HT-29 (cell line): ENCODE data around the gene CACNA1A. TPM values are rescaled to one million over a fixed set of nuclear protein-coding genes. Genes with fewer than 3 reads are reported as not detected.
"Not testable (repeated sequence)": the region's sequence is repeated elsewhere in the genome, so short reads cannot be mapped to it uniquely, and the experiment has no call there.

ENCODE experiments used
- DNase-seq: peaks from one replicate; pipeline ENCODE4 v3.0.0-alpha.2; 2015; ENCODE audit warnings: low spot score
- total RNA-seq: library from RNA; depleted of rRNA; stranded (reverse); fragments of >200 nt; shearing (Covaris generic); gene quantifications from 2 replicates; pipeline ENCODE4 v1.2.3, GENCODE V29; 2014

CACNA1A gene
- total RNA-seq, 1 experiment from 2014 or later = 0.10 TPM

DNA sequence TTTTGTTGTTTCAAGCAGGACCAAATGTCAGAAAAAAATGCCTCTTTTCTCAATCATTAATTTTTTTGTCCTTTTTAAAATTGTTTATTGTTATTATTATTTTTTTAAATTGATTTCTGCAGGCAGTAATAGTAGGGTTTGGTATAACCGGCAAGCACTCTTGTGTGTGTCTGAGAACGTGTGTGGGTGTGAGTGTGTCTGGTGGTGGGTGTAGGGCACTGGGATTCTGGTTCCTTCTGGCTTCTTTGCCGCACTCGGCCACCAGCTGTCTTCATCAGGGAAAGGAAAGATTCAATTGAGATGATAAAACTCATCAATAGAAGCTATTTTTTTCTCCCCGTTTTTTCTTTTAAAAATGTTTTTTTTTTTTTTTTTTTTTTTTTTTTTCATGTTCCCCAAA is 299.7 kb downstream of the CACNA1A start:
- no peak for DNase-seq

DNA sequence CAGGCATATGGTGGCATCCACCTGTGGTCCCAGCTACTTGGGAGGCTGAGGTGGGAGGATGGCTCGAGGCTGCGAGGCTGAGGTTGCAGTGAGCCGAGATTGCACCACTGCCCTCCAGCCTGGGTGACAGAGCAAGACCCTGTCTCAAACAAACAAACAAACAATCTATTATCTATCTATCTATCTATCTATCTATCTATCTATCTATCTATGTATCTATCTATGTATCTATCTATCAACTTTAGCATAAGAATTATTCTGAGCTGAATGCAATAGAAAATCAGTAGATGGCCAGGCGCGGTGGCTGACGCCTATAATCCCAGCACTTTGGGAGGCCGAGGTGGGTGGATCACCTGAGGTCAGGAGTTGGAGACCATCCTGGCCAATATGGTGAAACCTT is 304.2 kb downstream of the CACNA1A start:
- not testable (repeated sequence) for DNase-seq

DNA sequence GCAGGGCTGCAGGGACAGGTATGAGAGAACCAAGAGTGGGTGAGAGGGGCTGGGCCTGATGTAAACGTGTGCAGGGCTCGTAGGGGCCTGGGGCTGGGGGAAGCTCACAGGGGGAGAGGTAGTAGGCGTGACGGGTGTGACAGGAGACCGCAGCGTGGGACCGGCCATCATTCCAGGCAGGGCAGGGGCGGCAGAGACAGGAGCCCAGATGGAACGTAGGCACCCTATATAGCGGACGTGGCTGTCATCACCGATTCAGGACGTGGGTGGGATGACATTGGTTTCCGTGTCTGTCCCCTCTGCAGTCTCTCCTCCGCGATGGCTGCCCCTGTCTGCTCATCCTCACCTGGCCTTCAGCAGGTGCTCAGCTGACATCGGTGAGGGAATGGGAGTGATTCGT is 307.6 kb downstream of the CACNA1A start:
- DNase-seq = no peak

DNA sequence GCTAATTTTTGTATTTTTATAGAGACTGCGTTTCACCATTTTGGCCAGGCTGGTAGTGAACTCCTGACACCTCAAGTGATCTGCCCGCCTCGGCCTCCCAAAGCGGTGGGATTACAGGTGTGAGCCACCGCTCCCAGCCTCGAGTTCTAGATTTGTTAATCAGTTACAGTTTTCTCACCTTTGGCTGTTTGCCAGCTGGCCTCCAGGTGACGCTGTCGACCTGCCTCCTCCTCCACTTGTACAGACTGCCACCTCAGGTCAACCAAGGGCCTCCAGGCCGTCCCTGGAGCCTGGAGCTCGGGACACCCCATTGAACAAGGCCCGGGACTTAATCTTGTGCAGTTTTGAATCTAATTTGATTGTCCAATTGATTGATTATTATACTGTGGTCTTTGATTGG is 310.6 kb downstream of the CACNA1A start:
- DNase-seq = peak; percentile 68

DNA sequence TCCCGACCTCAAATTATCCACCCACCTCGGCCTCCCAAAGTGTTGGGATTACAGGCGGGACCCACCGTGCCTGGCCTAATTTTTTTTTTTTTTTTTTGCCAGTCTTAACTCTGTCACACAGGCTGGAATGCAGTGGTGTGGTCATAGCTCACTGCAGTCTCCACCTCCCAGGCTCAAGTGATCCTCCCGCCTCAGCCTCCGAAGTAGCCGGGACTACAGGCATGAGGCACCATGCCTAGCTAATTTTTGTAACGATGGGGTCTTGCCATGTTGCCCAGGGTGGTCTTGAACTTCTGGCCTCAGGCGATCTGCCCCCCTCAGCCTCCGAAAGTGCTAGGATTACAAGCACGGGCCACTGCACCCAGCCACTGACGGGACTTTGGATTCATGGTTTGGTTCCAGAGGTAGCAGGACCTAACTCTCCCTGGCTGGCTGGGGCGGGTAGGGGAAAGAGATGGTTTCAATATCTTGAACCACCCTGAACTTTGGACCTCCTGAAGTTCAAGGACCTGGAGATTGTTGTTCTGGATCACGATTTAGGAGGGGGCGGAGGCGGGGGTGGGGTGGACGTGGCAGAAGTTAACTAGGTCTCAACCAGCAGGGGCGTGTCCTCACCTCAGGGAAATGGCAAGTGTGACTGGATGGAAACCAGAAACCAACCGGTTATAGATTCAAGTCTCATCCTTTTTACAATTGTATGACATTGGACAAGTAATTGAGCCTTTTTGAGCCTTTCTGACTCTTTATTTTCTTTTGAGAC is 315.3 kb downstream of the CACNA1A start:
- DNase-seq = peak; percentile 47

DNA sequence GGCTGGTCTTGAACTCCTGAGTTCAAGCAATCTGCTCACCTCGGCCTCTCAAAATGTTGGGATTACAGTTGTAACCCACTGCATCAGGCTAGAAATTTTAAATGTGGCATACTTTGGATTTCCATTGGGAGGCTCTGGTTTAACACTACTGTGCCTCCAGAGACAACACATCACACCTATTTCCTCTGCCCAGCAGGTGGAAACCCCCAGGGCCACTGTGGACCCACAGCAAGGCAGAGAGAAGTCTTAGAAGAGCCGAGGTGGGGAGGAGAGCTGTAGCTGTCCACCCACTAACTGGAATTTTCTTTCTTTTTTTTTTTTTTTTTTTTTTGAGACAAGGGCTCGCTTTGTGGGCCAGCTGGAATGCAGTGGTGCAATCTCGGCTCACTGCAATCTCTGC is 316.7 kb downstream of the CACNA1A start:
- no peak for DNase-seq

DNA sequence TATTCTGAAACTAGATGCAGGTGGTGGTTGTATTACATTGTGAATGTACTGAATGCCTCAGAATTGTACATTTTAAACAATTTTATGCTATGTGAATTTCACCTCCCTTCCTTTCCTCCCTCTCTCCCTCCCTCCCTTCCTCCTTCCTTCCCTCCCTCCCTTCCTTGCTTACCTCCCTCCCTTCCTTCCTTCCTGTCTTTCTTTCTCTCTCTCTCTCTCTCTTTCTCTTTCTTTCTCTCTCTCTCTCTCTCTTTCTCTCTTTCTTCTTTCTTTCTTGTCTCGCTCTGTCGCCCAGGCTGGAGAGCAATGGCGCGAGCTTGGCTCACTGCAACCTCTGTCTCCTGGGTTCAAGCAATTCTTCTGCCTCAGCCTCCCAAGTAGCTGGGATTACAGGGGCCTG is 318.9 kb downstream of the CACNA1A start:
- DNase-seq = no peak

DNA sequence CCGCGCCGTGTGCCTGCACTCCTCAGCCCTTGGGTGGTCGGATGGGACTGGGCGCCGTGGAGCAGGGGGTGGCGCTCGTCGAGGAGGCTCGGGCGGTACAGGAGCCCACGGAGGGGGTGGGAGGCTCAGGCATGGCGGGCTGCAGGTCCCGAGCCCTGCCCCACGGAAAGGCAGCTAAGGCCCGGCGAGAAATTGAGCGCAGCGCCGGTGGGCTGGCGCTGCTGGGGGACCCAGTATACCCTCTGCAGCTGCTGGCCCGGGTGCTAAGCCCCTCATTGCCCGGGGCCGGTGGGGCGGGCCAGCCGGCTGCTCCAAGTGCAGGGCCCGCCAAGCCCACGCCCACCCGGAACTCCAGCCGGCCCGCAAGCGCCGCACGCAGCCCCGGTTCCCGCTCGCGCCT is 319.6 kb downstream of the CACNA1A start:
- not testable (repeated sequence) for DNase-seq

DNA sequence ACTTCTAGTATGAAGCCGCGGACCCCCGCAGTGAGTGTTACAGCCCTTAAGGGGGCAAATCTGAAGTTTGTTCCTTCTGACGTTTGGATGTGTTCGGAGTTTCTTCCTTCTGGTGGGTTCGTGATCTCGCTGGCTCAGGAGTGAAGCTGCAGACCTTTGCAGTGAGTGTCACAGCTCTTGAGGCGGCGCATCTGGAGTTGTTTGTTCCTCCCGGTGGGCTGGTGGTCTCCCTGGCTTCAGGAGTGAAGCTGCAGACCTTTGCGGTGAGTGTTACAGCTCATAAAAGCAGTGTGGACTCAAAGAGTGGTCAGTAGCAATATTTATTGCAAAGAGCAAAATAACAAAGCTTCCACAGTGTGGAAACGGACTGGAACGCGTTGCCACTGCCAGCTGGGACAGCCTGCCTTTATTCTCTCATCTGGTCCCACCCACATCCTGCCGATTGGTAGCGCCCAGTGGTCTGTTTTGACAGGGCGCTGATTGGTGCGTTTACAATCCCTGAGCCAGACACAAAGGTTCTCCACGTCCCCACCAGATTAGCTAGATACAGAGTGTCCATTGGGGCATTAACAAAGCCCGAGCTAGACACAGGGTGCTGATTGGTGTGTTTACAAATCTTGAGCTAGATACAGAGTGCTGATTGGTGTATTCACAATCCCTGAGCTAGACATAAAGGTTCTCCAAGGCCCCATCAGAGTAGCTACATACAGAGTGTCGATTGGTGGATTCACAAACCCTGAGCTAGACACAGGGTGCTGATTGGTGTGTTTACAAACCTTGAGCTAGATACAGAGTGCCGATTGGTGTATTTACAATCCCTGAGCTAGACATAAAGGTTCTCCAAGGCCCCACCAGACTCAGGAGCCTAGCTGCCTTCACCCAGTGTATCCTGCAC is 320.3 kb downstream of the CACNA1A start:
- not testable (repeated sequence) for DNase-seq

DNA sequence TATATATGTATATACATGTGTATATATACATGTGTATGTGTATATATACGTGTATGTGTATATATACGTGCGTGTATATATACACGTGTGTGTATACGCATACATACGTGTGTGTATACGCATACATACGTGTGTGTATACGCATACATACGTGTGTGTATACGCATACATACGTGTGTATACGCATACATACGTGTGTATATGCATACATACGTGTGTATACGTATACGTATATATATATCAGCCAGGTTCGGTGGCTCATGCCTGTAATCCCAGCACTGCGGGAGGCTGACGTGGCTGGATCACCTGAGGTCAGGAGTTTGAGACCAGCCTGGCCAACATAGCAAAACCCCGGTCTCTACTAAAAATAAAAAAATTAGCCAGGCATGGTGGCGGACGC is 321.4 kb downstream of the CACNA1A start:
- not testable (repeated sequence) for DNase-seq

DNA sequence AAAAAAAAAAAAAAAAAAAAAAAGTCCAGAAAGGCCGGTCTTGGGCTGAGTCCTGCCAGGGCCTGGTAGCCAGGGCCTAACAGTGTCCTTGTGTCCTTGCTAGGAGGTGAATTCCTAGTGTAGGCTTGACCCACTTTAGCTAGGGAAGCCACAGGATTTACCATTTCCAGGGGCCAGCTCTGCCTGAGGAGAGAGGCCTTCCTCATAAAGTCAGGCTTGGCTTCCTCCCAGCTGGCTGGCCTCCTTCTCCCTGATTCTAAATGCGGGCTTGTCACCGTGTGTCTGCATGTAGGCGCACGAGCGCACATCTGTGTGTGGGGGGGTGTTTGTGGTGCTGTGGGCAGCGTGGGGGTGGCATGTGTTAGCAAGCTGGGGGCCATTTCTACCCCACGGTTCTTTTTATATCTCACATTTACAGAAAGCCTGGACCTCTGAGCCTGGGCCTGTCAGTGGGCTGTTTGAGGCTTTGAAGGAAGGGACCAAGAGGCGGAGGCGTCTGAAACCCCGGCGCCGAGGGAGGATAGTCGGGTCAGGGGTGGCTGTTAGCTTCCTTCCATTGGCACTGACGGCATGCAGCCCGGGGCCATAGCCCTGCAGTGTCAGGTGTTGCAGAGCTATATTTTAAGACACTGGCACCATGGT is 324.4 kb downstream of the CACNA1A start:
- DNase-seq = no peak

DNA sequence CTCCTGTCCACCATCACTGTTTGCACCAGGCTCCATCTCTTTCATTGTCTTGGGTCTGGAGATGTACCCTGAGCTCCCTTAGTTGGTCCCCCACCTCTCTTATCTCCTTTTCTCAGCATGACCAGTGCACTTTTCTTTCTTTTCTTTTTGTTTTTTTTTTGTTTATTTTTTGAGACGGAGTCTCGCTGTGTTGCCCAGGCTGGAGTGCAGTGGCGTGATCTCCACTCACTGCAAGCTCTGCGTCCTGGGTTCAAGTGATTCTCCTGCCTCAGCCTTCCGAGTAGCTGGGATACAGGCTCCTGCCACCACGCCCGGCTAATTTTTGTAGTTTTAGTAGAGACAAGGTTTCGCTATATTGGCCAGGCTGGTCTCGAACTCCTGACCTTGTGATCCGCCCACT is 328.0 kb downstream of the CACNA1A start:
- not testable (repeated sequence) for DNase-seq

DNA sequence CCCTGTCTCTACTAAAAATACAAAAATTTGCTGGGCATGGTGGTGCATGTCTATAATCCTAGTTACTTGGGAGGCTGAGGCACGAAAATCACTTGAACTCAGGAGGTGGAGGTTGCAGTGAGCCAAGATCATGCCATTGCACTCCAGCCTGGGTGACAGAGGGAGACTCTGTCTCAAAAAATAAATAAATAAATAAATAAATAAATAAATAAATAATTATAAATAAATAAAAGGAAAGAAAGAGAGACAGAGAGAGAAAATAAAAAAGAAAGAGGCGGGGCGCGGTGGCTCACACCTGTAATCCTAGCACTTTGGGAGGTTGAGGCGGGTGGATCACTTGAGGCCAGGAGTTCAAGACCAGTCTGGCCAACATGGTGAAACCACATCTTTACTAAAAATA is 328.7 kb downstream of the CACNA1A start:
- DNase-seq = not testable (repeated sequence)

DNA sequence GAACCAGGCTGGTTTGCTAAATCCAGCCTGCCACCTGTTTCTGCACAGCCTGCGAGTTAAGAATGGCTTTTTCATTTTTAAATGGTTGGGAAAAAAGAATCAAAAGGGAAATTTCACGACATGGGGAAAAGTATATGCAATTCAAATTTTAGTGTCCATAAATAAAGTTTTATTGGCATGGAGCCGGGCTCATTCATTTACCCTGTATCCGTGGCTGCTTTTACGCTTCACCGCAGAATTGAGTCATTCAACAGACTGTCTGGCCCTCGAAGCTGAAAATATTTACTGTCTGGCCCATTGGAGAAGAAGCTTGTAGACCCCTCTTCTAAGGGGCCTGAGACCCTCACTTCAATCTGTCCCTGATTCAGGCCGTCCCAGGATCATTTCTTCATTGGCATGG is 329.9 kb downstream of the CACNA1A start:
- no peak for DNase-seq

DNA sequence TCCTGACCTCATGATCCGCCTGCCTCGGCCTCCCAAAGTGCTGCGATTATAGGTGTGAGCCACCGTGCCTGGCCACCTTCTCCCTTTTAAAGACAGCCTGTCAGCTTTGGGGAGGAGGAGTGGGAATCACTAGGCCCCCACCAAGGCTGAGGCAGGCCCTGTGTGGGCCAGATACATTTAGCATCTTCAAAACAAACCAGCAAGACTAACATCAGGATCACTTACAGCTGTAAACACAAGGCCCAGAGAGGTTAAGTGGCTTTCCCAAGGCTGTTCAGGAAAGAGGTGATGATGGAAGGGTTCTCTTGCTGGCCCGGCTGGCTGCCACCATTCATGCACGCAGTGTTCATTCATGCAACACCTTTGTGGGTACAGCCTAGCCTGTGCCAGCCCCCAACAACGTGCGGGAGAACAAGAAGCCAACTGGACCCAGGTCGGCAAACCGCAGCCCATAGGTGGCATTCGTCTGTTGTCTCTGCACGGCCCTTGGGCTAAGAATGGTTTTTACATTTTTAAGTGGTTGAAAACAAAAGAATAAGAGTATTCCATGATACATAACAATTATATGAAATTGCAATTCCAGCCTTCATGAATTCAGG is 333.0 kb downstream of the CACNA1A start:
- no peak for DNase-seq

DNA sequence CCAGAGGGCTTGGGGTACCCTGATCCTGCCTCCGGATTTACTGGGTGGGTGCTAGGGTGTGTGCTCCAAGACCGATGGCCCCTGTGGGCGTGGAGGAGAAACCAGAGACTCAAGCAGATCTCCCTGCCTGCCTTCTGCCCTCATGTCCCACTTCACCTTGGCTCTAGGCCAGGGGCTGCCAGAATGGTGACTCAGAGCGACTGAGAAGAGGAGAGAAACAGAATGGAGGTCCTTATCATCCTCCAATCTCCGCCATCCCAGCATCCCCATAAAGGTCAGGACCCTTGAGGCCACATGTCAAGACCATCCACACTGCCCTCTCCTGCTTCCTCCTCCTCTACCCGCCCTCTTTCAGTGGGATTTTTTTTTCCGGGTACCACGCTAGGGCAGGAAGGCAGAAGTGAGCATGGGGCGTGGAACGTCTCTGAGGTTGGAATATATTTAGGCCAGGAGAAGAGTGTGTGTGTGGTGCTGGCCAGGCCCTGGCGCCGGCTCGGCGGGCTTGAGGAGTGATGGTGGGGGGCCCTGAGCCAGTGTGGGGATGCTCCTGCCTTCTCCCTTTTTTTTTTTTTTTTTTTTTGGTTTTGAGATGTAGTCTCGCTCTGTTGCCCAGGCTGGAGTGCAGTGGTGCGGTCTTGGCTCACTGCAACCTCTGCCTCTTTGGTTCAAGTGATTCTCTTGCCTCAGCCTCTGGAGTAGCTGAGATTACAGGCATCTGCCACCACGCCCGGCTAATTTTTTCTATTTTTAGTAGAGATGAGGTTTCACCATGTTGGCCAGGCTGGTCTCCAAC is 333.7 kb downstream of the CACNA1A start:
- peak; percentile 83 for DNase-seq

DNA sequence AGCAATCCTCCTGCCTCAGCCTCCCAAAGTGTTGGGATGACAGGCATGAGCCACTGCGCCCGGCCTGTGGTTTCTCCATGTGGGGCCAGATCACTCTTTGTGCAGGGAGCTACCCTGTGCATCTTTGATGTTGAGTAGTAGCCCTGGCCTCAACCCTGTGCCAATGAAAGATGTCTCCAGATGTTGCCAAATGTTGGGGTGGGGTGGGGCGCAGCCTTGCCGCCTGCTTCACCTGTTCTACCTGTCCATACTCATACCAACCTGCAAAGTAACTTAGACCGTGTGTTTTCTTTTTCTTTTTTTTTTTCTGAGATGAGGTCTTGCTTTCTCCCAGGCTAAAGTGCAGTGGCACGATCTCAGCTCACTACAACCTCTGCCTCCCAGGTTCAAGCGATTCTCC is 335.1 kb downstream of the CACNA1A start:
- DNase-seq = no peak

DNA sequence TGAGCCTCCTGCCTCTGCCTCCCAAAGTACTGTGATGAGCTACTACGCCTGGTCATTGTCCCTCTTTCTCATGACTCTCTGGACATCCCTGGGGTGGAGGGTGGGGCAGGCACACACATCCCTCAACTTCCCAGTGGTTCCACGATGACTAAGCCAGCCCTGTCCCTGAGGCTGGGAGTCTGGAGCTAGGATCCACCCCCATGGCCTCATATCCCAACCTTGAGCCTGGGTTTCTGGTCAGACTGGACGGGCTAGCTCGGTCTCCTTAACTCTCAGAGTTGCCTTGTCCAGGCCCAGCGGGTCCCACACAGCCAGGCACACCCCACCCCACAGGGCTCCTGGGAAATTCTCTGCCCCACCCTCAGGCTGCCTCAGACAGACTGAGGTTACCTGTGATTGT is 336.5 kb downstream of the CACNA1A start:
- peak; percentile 83 for DNase-seq

DNA sequence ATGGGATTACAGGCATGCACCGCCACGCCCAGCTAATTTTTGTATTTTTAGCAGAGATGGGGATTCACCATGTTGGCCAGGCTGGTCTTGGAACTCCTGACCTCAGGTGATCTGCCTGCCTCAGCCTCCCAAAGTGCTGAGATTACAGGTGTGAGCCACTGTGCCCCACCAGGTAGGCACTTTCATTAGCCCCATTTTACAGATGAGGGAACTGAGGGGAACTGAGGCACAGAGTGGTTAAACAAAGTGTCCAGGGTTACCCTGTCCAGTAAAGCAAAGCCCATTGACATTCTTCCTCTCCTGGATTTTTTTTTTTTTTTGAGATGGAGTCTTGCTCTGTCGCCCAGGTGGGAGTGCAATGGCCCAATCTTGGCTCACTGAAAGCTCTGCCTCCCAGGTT is 340.1 kb downstream of the CACNA1A start:
- not testable (repeated sequence) for DNase-seq

DNA sequence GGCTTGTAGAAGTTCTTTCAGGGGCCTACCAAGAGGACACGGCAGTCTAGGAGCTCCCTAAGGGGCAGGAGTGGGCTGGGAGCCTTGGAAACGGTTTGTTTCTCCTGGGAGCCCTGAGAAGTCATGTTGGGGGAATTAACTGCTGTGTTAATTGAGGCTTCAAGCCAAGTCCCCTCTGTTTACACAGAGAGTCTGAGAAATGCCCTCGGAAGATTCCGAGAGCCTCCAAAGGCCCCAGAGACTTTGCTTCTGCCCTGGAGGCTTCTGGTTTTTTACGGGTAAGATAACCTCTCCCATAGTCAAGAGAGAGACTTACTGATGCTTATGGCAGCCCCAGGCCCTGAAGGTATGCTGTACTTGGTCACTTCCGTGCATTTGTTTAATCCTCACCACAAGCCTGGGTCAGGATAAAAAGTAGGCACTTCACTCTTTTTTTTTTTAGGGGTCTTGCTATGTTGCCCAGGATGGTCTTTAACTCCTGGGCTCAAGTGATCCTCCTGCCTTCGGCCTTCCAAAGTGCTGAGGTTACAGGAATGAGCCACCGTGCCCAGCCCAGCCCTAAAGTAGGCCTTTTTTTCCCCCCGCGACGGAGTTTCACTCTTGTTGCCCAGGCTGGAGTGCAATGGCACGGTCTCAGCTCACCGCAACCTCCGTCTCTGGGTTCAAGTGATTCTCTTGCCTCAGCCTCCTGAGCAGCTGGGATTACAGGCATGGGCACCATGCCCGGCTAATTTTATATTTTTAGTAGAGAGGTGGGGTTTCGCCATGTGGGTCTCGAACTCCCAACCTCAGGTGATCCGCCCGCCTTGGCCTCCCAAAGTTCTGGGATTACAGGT is 340.9 kb downstream of the CACNA1A start:
- no peak for DNase-seq
